Mesendoderm (in vitro differentiated cells): ENCODE results near the gene NFKBIZ.

Source experiments
- DNase-seq: peaks from one replicate; pipeline ENCODE4 v3.0.0; 2013
- H2AK5ac ChIP-seq: 2 replicates; pipeline ENCODE4 v1.6.1; 2013; ENCODE audit warnings: low read length, inconsistent platforms
- H2BK120ac ChIP-seq: 2 replicates; pipeline ENCODE4 v1.6.1; 2013; ENCODE audit warnings: low read depth, mild to moderate bottlenecking, low read length, moderate library complexity, mixed read lengths
- H2BK15ac ChIP-seq: replicated peaks from 2 replicates; pipeline ENCODE4 v1.6.1; 2013; ENCODE audit warnings: low read depth, mild to moderate bottlenecking, moderate library complexity
- H2BK5ac ChIP-seq: 2 replicates; pipeline ENCODE4 v1.6.1; 2013; ENCODE audit warnings: low read length, inconsistent platforms
- H3K18ac ChIP-seq: 2 replicates; pipeline ENCODE4 v1.6.1; 2013; ENCODE audit warnings: mild to moderate bottlenecking, low read length, mixed read lengths
- H3K23ac ChIP-seq: one replicate; pipeline ENCODE4 v1.6.1; 2013; ENCODE audit warnings: low read length
- H3K27ac ChIP-seq: 2 replicates; pipeline ENCODE4 v1.5.1; 2013; ENCODE audit warnings: low read depth, mild to moderate bottlenecking, inconsistent platforms, low read length, moderate library complexity
- H3K27me3 ChIP-seq: 2 replicates; pipeline ENCODE4 v1.6.1; 2013; ENCODE audit warnings: low read length, control low read depth, mild to moderate bottlenecking, inconsistent platforms; ENCODE audit not compliant: insufficient read depth, poor library complexity
- H3K36me3 ChIP-seq: 2 replicates; pipeline ENCODE4 v1.6.1; 2013; ENCODE audit warnings: low read length, inconsistent platforms; ENCODE audit not compliant: control insufficient read depth, insufficient read depth
- H3K4ac ChIP-seq: one replicate; pipeline ENCODE4 v1.6.1; 2013; ENCODE audit warnings: low read depth, mild to moderate bottlenecking, low read length, moderate library complexity
- H3K4me1 ChIP-seq: 2 replicates; pipeline ENCODE4 v1.6.1; 2013; ENCODE audit warnings: low read depth, low read length, inconsistent platforms; ENCODE audit not compliant: control insufficient read depth
- H3K4me2 ChIP-seq: 2 replicates; pipeline ENCODE4 v1.6.1; 2013; ENCODE audit warnings: low read length
- H3K4me3 ChIP-seq: 2 replicates; pipeline ENCODE4 v1.5.1; 2013; ENCODE audit warnings: mild to moderate bottlenecking, low read length
- H3K56ac ChIP-seq: one replicate; pipeline ENCODE4 v1.6.1; 2013; ENCODE audit warnings: low read length
- H3K79me1 ChIP-seq: 2 replicates; pipeline ENCODE4 v1.6.1; 2013; ENCODE audit warnings: low read length, inconsistent platforms
- H3K79me2 ChIP-seq: 2 replicates; pipeline ENCODE4 v1.6.1; 2013; ENCODE audit warnings: mild to moderate bottlenecking, low read length; ENCODE audit not compliant: control insufficient read depth, insufficient read depth
- H3K9ac ChIP-seq: 2 replicates; pipeline ENCODE4 v1.6.1; 2013; ENCODE audit warnings: low read length, inconsistent platforms
- H4K5ac ChIP-seq: one replicate; pipeline ENCODE4 v1.6.1; 2013; ENCODE audit warnings: low read length
- H4K8ac ChIP-seq: one replicate; pipeline ENCODE4 v1.6.1; 2013; ENCODE audit warnings: low read depth, mild to moderate bottlenecking, control low read depth, low read length, moderate library complexity
- WGBS: extraction: QIAGEN DNeasy Blood & Tissue Kit; methylation state at CpG from one replicate; pipeline ENCODE4 v1.1.7; 2013; ENCODE audit warnings: low lambda C conversion rate, missing lambda C conversion rate; ENCODE audit not compliant: insufficient coverage; ENCODE audit errors: extremely low coverage; 5-methylcytosine and 5-hydroxymethylcytosine counted together

NFKBIZ gene

GRCh38 chr3:101842935-101843330, 6.4 kb upstream of the NFKBIZ start:
- no peak for DNase-seq
- Histone ChIP-seq H2AK5ac (no peak overlapping the region), H3K36me3 (no peaks in the 10 kb centered on the region), H3K23ac (no peak overlapping the region), H3K4me3 (no peak overlapping the region), H3K4ac (peak overlapping the region; percentile 73), H3K4me1 (peaks cover 5% of the 10 kb centered on the region), H4K5ac (no peak overlapping the region), H2BK120ac (no peak overlapping the region), H3K9ac (no peak overlapping the region), H3K79me1 (no peaks in the 10 kb centered on the region), H2BK5ac (no peak overlapping the region), H3K4me2 (no peak overlapping the region), H2BK15ac (no peak overlapping the region), H3K79me2 (no peaks in the 10 kb centered on the region), H3K56ac (no peak overlapping the region), H3K18ac (peak overlapping the region; percentile 31), H3K27ac (no peak overlapping the region), H4K8ac (no peak overlapping the region), H3K27me3 (no peaks in the 10 kb centered on the region)
- no CpG with 5 or more reads among the region's 3 CpGs for WGBS

- Histone ChIP-seq H3K23ac (no peak overlapping the region), H3K79me1 (no peaks in the 10 kb centered on the region), H3K27ac (no peak overlapping the region), H3K27me3 (no peaks in the 10 kb centered on the region), H2AK5ac (no peak overlapping the region), H3K4ac (no peak overlapping the region), H4K5ac (no peak overlapping the region), H3K56ac (no peak overlapping the region), H3K9ac (no peak overlapping the region), H2BK15ac (no peak overlapping the region), H4K8ac (no peak overlapping the region), H3K4me3 (no peak overlapping the region), H2BK5ac (no peak overlapping the region), H3K36me3 (no peaks in the 10 kb centered on the region), H3K18ac (no peak overlapping the region), H2BK120ac (no peak overlapping the region), H3K79me2 (peaks cover 7% of the 10 kb centered on the region), H3K4me2 (no peak overlapping the region), H3K4me1 (peaks cover 5% of the 10 kb centered on the region)
- WGBS = no CpG with 5 or more reads among the region's 2 CpGs
- DNase-seq = no peak
Observed at GRCh38 chr3:101845425-101845824, 3.9 kb upstream of the NFKBIZ start.

- Histone ChIP-seq H2BK15ac (no peak overlapping the region), H3K9ac (no peak overlapping the region), H2BK120ac (no peak overlapping the region), H2AK5ac (no peak overlapping the region), H3K18ac (no peak overlapping the region), H3K23ac (no peak overlapping the region), H3K4ac (no peak overlapping the region), H3K36me3 (no peaks in the 10 kb centered on the region), H3K4me2 (no peak overlapping the region), H3K79me2 (peaks cover 14% of the 10 kb centered on the region), H3K27me3 (no peaks in the 10 kb centered on the region), H4K8ac (no peak overlapping the region), H4K5ac (no peak overlapping the region), H3K56ac (no peak overlapping the region), H3K27ac (no peak overlapping the region), H3K4me3 (no peak overlapping the region), H2BK5ac (no peak overlapping the region), H3K79me1 (peaks cover 2% of the 10 kb centered on the region), H3K4me1 (peaks cover 5% of the 10 kb centered on the region)
- no CpG with 5 or more reads among the region's 2 CpGs for WGBS
- DNase-seq = no peak
Observed at GRCh38 chr3:101846709-101847108, 2.6 kb upstream of the NFKBIZ start.

GRCh38 chr3:101847328-101847727, 2.0 kb upstream of the NFKBIZ start:
- Histone ChIP-seq H3K27ac (no peak overlapping the region), H2BK120ac (no peak overlapping the region)

GRCh38 chr3:101848326-101848725, 988 bp upstream of the NFKBIZ start:
- Histone ChIP-seq H3K18ac (no peak overlapping the region), H3K4ac (no peak overlapping the region), H3K4me1 (no peaks in the 10 kb centered on the region), H3K9ac (no peak overlapping the region), H3K79me1 (peaks cover 4% of the 10 kb centered on the region), H4K8ac (no peak overlapping the region), H2BK120ac (no peak overlapping the region), H2BK15ac (no peak overlapping the region), H2BK5ac (no peak overlapping the region), H4K5ac (no peak overlapping the region), H3K56ac (no peak overlapping the region), H3K36me3 (peaks cover 4% of the 10 kb centered on the region), H3K27me3 (no peaks in the 10 kb centered on the region), H3K4me3 (no peak overlapping the region), H3K27ac (no peak overlapping the region), H2AK5ac (no peak overlapping the region), H3K79me2 (peaks cover 17% of the 10 kb centered on the region), H3K4me2 (no peak overlapping the region), H3K23ac (no peak overlapping the region)
- no CpG with 5 or more reads among the region's 3 CpGs for WGBS
- no peak for DNase-seq

More at GRCh38 chr3:101847328-101847727, 2.0 kb upstream of the NFKBIZ start:
- no peak overlapping the region for H4K8ac ChIP-seq
- no peak overlapping the region for H2BK5ac ChIP-seq
- no peak overlapping the region for H3K23ac ChIP-seq
- no peak overlapping the region for H2AK5ac ChIP-seq
- no peak overlapping the region for H3K4me2 ChIP-seq
- no peak overlapping the region for H3K4me3 ChIP-seq
- H3K27me3 ChIP-seq = no peaks in the 10 kb centered on the region
- no peak overlapping the region for H3K9ac ChIP-seq
- H3K4ac ChIP-seq = no peak overlapping the region
- H3K36me3 ChIP-seq = no peaks in the 10 kb centered on the region
- H3K4me1 ChIP-seq = no peaks in the 10 kb centered on the region
- H3K79me1 ChIP-seq = peaks cover 3% of the 10 kb centered on the region
- WGBS = no CpG with 5 or more reads among the region's 3 CpGs
- no peak overlapping the region for H4K5ac ChIP-seq
- no peak for DNase-seq
- H3K56ac ChIP-seq = no peak overlapping the region
- H3K18ac ChIP-seq = no peak overlapping the region
- no peak overlapping the region for H2BK15ac ChIP-seq
- H3K79me2 ChIP-seq = peaks cover 17% of the 10 kb centered on the region

GRCh38 chr3:101849714-101850245, 466 bp downstream of the NFKBIZ start:
- Histone ChIP-seq H3K4ac (peak overlapping the region; percentile 63), H3K23ac (peak overlapping the region; percentile 98), H4K5ac (no peak overlapping the region), H3K36me3 (peaks cover 8% of the 10 kb centered on the region), H3K79me1 (peaks cover 5% of the 10 kb centered on the region), H3K4me3 (peak overlapping the region; percentile 83), H2BK5ac (no peak overlapping the region), H2BK120ac (no peak overlapping the region), H3K4me2 (peak overlapping the region; percentile 74), H3K27ac (peak overlapping the region; percentile 93), H2AK5ac (no peak overlapping the region), H4K8ac (no peak overlapping the region), H3K9ac (peak overlapping the region; percentile 88), H3K27me3 (no peaks in the 10 kb centered on the region), H2BK15ac (no peak overlapping the region), H3K56ac (peak overlapping the region; percentile 94), H3K79me2 (peaks cover 17% of the 10 kb centered on the region), H3K18ac (peak overlapping the region; percentile 11), H3K4me1 (no peaks in the 10 kb centered on the region)
- no CpG with 5 or more reads among the region's 67 CpGs for WGBS
- peak; percentile 68 for DNase-seq
